GM18907 (cell line): Measurements from ENCODE around the gene CAMK2A.

Experiments used
- ATAC-seq: cut with Tn5 transposase; IDR thresholded peaks from one replicate; pipeline ENCODE4 v1.9.1; 2021; ENCODE audit warnings: mild to moderate bottlenecking, moderate library complexity; ENCODE audit not compliant: unreplicated experiment

The CAMK2A gene

GRCh38 chr5:150300496-150301169 is 11.1 kb upstream of the CAMK2A start:
- no peak for ATAC-seq

GRCh38 chr5:150299571-150300327 is 10.2 kb upstream of the CAMK2A start:
- no peak for ATAC-seq

- ATAC-seq = no peak
These were observed 9.3 kb upstream of the CAMK2A start for GRCh38 chr5:150298701-150299451.

- ATAC-seq = no peak
These were observed 8.5 kb upstream of the CAMK2A start for GRCh38 chr5:150297934-150298595.

GRCh38 chr5:150297236-150297890 is 7.8 kb upstream of the CAMK2A start:
- no peak for ATAC-seq

GRCh38 chr5:150296496-150296895 is 6.9 kb upstream of the CAMK2A start:
- no peak for ATAC-seq

GRCh38 chr5:150295741-150296486 is 6.3 kb upstream of the CAMK2A start:
- no peak for ATAC-seq

- ATAC-seq = no peak
These were observed 5.6 kb upstream of the CAMK2A start for GRCh38 chr5:150295172-150295634.

- ATAC-seq = no peak
These were observed 5.0 kb upstream of the CAMK2A start for GRCh38 chr5:150294551-150295071.

GRCh38 chr5:150293091-150293941 is 3.7 kb upstream of the CAMK2A start:
- ATAC-seq = no peak

GRCh38 chr5:150291388-150292385 is 2.1 kb upstream of the CAMK2A start:
- ATAC-seq = no peak

- ATAC-seq = no peak
These were observed 782 bp downstream of the CAMK2A start for GRCh38 chr5:150288791-150289190.

- ATAC-seq = no peak
These were observed 1.2 kb downstream of the CAMK2A start for GRCh38 chr5:150288361-150288760.

GRCh38 chr5:150286820-150287219 is 2.8 kb downstream of the CAMK2A start:
- ATAC-seq = no peak

- no peak for ATAC-seq
These were observed 4.5 kb downstream of the CAMK2A start for GRCh38 chr5:150285114-150285513.

- no peak for ATAC-seq
These were observed 5.3 kb downstream of the CAMK2A start for GRCh38 chr5:150284311-150284710.

- ATAC-seq = no peak
These were observed 5.7 kb downstream of the CAMK2A start for GRCh38 chr5:150283904-150284303.

- no peak for ATAC-seq
These were observed 7.6 kb downstream of the CAMK2A start for GRCh38 chr5:150281987-150282386.
